H1 (cell line): ENCODE measurements around the gene ABITRAM. TPM values are rescaled to one million over a fixed set of nuclear protein-coding genes. Genes with fewer than 3 reads are reported as not detected.

ENCODE experiments used
- CTCF ChIA-PET: fragments of 300-600 bp; sonication (Branson Sonifier 250); formaldehyde crosslinking; loops from one replicate; lab custom pipeline; 2021; ENCODE audit not compliant: partially characterized antibody; lab: Charles Lee
- POLR2A ChIA-PET: fragments of 300-600 bp; sonication (Branson Sonifier 250); formaldehyde crosslinking; loops from one replicate; lab custom pipeline; 2021; ENCODE audit warnings: inconsistent platforms; ENCODE audit not compliant: partially characterized antibody; lab: Charles Lee
- DNase-seq, 2 experiments: peaks; one replicate each; pipeline versions ENCODE4 v3.0.0 to v3.0.0-alpha.2; 2010 to 2022; ENCODE audit warnings: low spot score in 2 of 2, low read depth in 1 of 2, mixed read lengths in 1 of 2
- FAIRE-seq: peaks from 2 replicates; lab custom pipeline; 2011; peaks lifted over from hg19 to GRCh38; lab: Jason Lieb, UNC
- H2AFZ ChIP-seq: 2 replicates; pipeline ENCODE4 v1.8.1; 2012; ENCODE audit warnings: low read length, inconsistent platforms
- H2AK5ac ChIP-seq: 2 replicates; pipeline ENCODE4 v1.6.1; 2013; ENCODE audit warnings: low read depth, low read length
- H2BK120ac ChIP-seq: replicated peaks from 2 replicates; pipeline ENCODE3; 2013; ENCODE audit warnings: low read depth, low read length, inconsistent platforms
- H2BK12ac ChIP-seq: 2 replicates; pipeline ENCODE4 v1.6.1; 2013; ENCODE audit warnings: low read depth, low read length
- H2BK15ac ChIP-seq: 2 replicates; pipeline ENCODE4 v1.6.1; 2013; ENCODE audit warnings: low read length
- H2BK20ac ChIP-seq: 2 replicates; pipeline ENCODE4 v1.6.1; 2013; ENCODE audit warnings: low read length
- H2BK5ac ChIP-seq: 2 replicates; pipeline ENCODE4 v1.6.1; 2013; ENCODE audit warnings: low read depth, low read length
- H3K14ac ChIP-seq: 2 replicates; pipeline ENCODE4 v1.6.1; 2013; ENCODE audit warnings: inconsistent platforms; ENCODE audit not compliant: insufficient read length
- H3K18ac ChIP-seq: 2 replicates; pipeline ENCODE4 v1.6.1; 2013; ENCODE audit warnings: low read length; ENCODE audit errors: extremely low read depth
- H3K23ac ChIP-seq: 2 replicates; pipeline ENCODE4 v1.6.1; 2013; ENCODE audit warnings: inconsistent platforms; ENCODE audit not compliant: insufficient read length
- H3K23me2 ChIP-seq: 2 replicates; pipeline ENCODE4 v1.6.1; 2013; ENCODE audit warnings: low read depth, low read length
- H3K27ac ChIP-seq: 2 replicates; pipeline ENCODE4 v1.6.1; 2011; ENCODE audit warnings: low read depth, low read length, inconsistent platforms
- H3K27me3 ChIP-seq, 4 experiments: replicated peaks in 1 of 4; 1 replicate in 1 of 4; 2 replicates in 3 of 4; pipeline versions ENCODE4 v1.6.1 to v1.8.1; 2011 to 2013; ENCODE audit warnings: low read length in 3 of 4, mild to moderate bottlenecking in 3 of 4, inconsistent platforms in 2 of 4, mixed read lengths in 2 of 4, moderate library complexity in 1 of 4; ENCODE audit not compliant: control insufficient read depth in 3 of 4, insufficient read depth in 3 of 4; ENCODE audit errors: extremely low read depth in 1 of 4
- H3K36me3 ChIP-seq, 4 experiments: 2 replicates each; pipeline versions ENCODE4 v1.6.1 to v1.8.1; 2011 to 2013; ENCODE audit warnings: mild to moderate bottlenecking in 4 of 4, low read length in 3 of 4, moderate library complexity in 2 of 4, control low read depth in 1 of 4, inconsistent platforms in 1 of 4; ENCODE audit not compliant: insufficient read depth in 4 of 4, control insufficient read depth in 2 of 4
- H3K4ac ChIP-seq: replicated peaks from 2 replicates; pipeline ENCODE3; 2013; ENCODE audit warnings: low read length, low read depth, mixed read lengths, inconsistent platforms; ENCODE audit not compliant: insufficient read length
- H3K4me1 ChIP-seq, 4 experiments: replicated peaks in 1 of 4; 1 replicate in 1 of 4; 2 replicates in 3 of 4; pipeline versions ENCODE4 v1.6.1 to v1.8.1; 2011 to 2013; ENCODE audit warnings: low read length in 3 of 4, inconsistent platforms in 2 of 4, mixed read lengths in 1 of 4; ENCODE audit not compliant: insufficient read depth in 4 of 4, control insufficient read depth in 3 of 4
- H3K4me2 ChIP-seq, 2 experiments: 2 replicates each; pipeline versions ENCODE4 v1.6.1 to v1.8.1; 2011 to 2013; ENCODE audit warnings: low read depth in 2 of 2, low read length in 2 of 2, control low read depth in 1 of 2, inconsistent platforms in 1 of 2, mild to moderate bottlenecking in 1 of 2; ENCODE audit not compliant: insufficient read depth in 1 of 2
- H3K4me3 ChIP-seq, 4 experiments: fragments of 200-600, 300-600 bp in 1 of 4; sonication (generic), shearing (Covaris generic), sonication (Bioruptor Twin) in 1 of 4; 2 replicates each; pipeline versions ENCODE4 v1.5.1 to v1.8.1; 2011 to 2016; ENCODE audit warnings: low read length in 4 of 4, low read depth in 3 of 4, control low read depth in 2 of 4, inconsistent platforms in 2 of 4, mild to moderate bottlenecking in 2 of 4, mixed read lengths in 1 of 4, moderate library complexity in 1 of 4; ENCODE audit not compliant: insufficient read depth in 2 of 4; ENCODE audit errors: extremely low read depth in 1 of 4
- H3K56ac ChIP-seq: replicated peaks from 2 replicates; pipeline ENCODE3; 2013; ENCODE audit warnings: low read depth, mild to moderate bottlenecking, mixed read lengths, low read length, inconsistent platforms; ENCODE audit not compliant: insufficient read length
- H3K79me1 ChIP-seq: 2 replicates; pipeline ENCODE4 v1.6.1; 2013; ENCODE audit warnings: low read depth, low read length, control low read depth
- H3K79me2 ChIP-seq, 2 experiments: 2 replicates each; pipeline versions ENCODE4 v1.6.1 to v1.8.1; 2012 to 2013; ENCODE audit warnings: low read length in 2 of 2, mild to moderate bottlenecking in 2 of 2, inconsistent platforms in 1 of 2; ENCODE audit not compliant: insufficient read depth in 2 of 2, control insufficient read depth in 1 of 2
- H3K9ac ChIP-seq, 4 experiments: replicated peaks in 1 of 4; 1 replicate in 1 of 4; 2 replicates in 3 of 4; pipeline versions ENCODE4 v1.6.1 to v1.8.1; 2011 to 2013; ENCODE audit warnings: low read depth in 3 of 4, low read length in 3 of 4, control low read depth in 2 of 4, mild to moderate bottlenecking in 2 of 4, moderate library complexity in 2 of 4, inconsistent platforms in 1 of 4; ENCODE audit errors: extremely low read depth in 1 of 4
- H3K9me3 ChIP-seq, 2 experiments: 2 replicates each; pipeline versions ENCODE4 v1.6.1 to v1.8.1; 2012 to 2013; ENCODE audit warnings: mild to moderate bottlenecking in 2 of 2, moderate library complexity in 2 of 2, control low read depth in 1 of 2, inconsistent platforms in 1 of 2, low read depth in 1 of 2, low read length in 1 of 2, mixed read lengths in 1 of 2; ENCODE audit not compliant: insufficient read depth in 2 of 2
- H4K20me1 ChIP-seq, 2 experiments: replicated peaks in 1 of 2; 2 replicates each; pipeline versions ENCODE3 to v1.8.1; 2011 to 2013; ENCODE audit warnings: inconsistent platforms in 2 of 2, low read length in 2 of 2, mild to moderate bottlenecking in 1 of 2; ENCODE audit not compliant: insufficient read depth in 2 of 2, control insufficient read depth in 1 of 2
- H4K5ac ChIP-seq: 2 replicates; pipeline ENCODE4 v1.6.1; 2013; ENCODE audit warnings: low read length, low read depth, mixed read lengths, inconsistent platforms; ENCODE audit not compliant: insufficient read length
- H4K8ac ChIP-seq: 2 replicates; pipeline ENCODE4 v1.8.0; 2013; ENCODE audit warnings: mild to moderate bottlenecking, moderate library complexity, low read length, inconsistent platforms; ENCODE audit not compliant: insufficient read depth; ENCODE audit errors: extremely low read depth
- H4K91ac ChIP-seq: replicated peaks from 2 replicates; pipeline ENCODE3; 2013; ENCODE audit warnings: low read length, mixed read lengths, inconsistent platforms; ENCODE audit not compliant: insufficient read length
- CBX5 ChIP-seq: fragments of 300-800, 300-1000 bp; sonication (generic); IDR thresholded peaks from 2 replicates; pipeline ENCODE4 v1.7.1; 2016; ENCODE audit warnings: antibody characterized with exemption, low read length, low read depth
- CREB1 ChIP-seq: IDR thresholded peaks from 2 replicates; pipeline ENCODE4 v1.6.1; 2012; ENCODE audit warnings: inconsistent platforms
- CTBP2 ChIP-seq: IDR thresholded peaks from 2 replicates; pipeline ENCODE4 v1.7.0; 2011; ENCODE audit warnings: borderline replicate concordance, mild to moderate bottlenecking, moderate library complexity, mixed read lengths, low read length; ENCODE audit not compliant: insufficient read depth, insufficient read length
- E2F6 ChIP-seq: IDR thresholded peaks from 2 replicates; pipeline ENCODE4 v1.6.1; 2012; ENCODE audit warnings: inconsistent platforms
- SIRT6 ChIP-seq: IDR thresholded peaks from one replicate; pipeline ENCODE4 v1.7.1; 2012; ENCODE audit warnings: low read length, inconsistent platforms
- TAF1 ChIP-seq: IDR thresholded peaks from 2 replicates; pipeline ENCODE4 v1.6.1; 2011; ENCODE audit warnings: mild to moderate bottlenecking, low read depth, low read length
- ZNF274 ChIP-seq: IDR thresholded peaks from 2 replicates; pipeline ENCODE4 v1.7.0; 2012; ENCODE audit warnings: low read length, borderline replicate concordance; ENCODE audit errors: extremely low read depth
- WGBS, 2 experiments: shearing (Covaris generic) in 1 of 2; methylation state at CpG; one replicate each; pipeline versions ENCODE4 v1.1.6 to v1.1.7; 2013 to 2015; ENCODE audit warnings: low lambda C conversion rate in 2 of 2, mixed read lengths in 2 of 2, inconsistent platforms in 1 of 2, low coverage in 1 of 2, missing lambda C conversion rate in 1 of 2; ENCODE audit not compliant: insufficient replicate concordance in 2 of 2, insufficient coverage in 1 of 2, insufficient read length in 1 of 2; ENCODE audit errors: extremely low coverage in 1 of 2, missing lambda C conversion rate in 1 of 2; 5-methylcytosine and 5-hydroxymethylcytosine counted together
- polyA plus RNA-seq, 7 experiments: library from polyadenylated mRNA; depleted of rRNA in 3 of 7; stranded (reverse) in 5 of 7; unstranded in 2 of 7; fragments of >200 nt in 5 of 7; fragments of 200-250 nt in 2 of 7; gene quantifications; 1 replicate in 5 of 7; 2 replicates in 1 of 7; 4 replicates in 1 of 7; pipeline versions ENCODE4 v1.2.1 to v1.2.3, GENCODE V29; 2011 to 2013; ENCODE audit warnings: missing spikeins in 2 of 7, mixed read lengths in 2 of 7
- total RNA-seq: library from RNA; stranded (reverse); fragmentation: NEBNext Ultra II Directional; extraction: Animal tissue kit (Norgen Biotek cat#: 25700); gene quantifications from 2 replicates; pipeline ENCODE4 v1.2.1, GENCODE V29; 2021

Gene ABITRAM
- total and polyA plus RNA-seq, 2 of the 8 experiments (the other 6 are each of a cell fraction or from before 2014, with no cell fraction given), result 8.4 to 9.0 TPM

GRCh38 chr9:108913391-108913790, 20.8 kb upstream of the ABITRAM start:
- no peak overlapping the region for H3K56ac ChIP-seq
- H3K14ac ChIP-seq, result no peak overlapping the region
- no peak overlapping the region for H2AK5ac ChIP-seq
- H3K27me3 ChIP-seq, result no peaks in the 10 kb centered on the region
- no peak overlapping the region for H4K8ac ChIP-seq
- H2AFZ ChIP-seq, result no peak overlapping the region
- no peak overlapping the region for H2BK15ac ChIP-seq
- no peak overlapping the region for H3K4me3 ChIP-seq
- no peak overlapping the region for H2BK20ac ChIP-seq
- CTCF ChIA-PET, result no interaction called here
- no peak overlapping the region for H3K18ac ChIP-seq
- no peak overlapping the region for H2BK5ac ChIP-seq
- no peaks in the 10 kb centered on the region for H3K79me1 ChIP-seq
- no peaks in the 10 kb centered on the region for H3K4me1 ChIP-seq
- DNase-seq (no peak), FAIRE-seq (no peak)
- no peak overlapping the region for H4K91ac ChIP-seq
- POLR2A ChIA-PET, result no interaction called here
- H3K23me2 ChIP-seq, result no peaks in the 10 kb centered on the region
- H3K27ac ChIP-seq, result no peak overlapping the region
- 96% methylated on average over 5 of the region's 5 CpGs; no CpG with 5 or more reads in 1 of the 2 experiments for WGBS, 2 experiments
- no peaks in the 10 kb centered on the region for H3K9me3 ChIP-seq
- no peak overlapping the region for H2BK120ac ChIP-seq
- H3K4me2 ChIP-seq, result no peak overlapping the region
- peaks cover 5 to 49% (median 24%) of the 10 kb centered on the region in 4 experiments; a peak in 7 of 8 replicates for H3K36me3 ChIP-seq
- H3K4ac ChIP-seq, result no peak overlapping the region
- no peak overlapping the region for H3K23ac ChIP-seq
- H3K9ac ChIP-seq, result no peak overlapping the region
- H2BK12ac ChIP-seq, result no peak overlapping the region
- H4K5ac ChIP-seq, result no peak overlapping the region
- no peaks in the 10 kb centered on the region for H3K79me2 ChIP-seq
- H4K20me1 ChIP-seq, result peaks cover 1 to 3% of the 10 kb centered on the region in 2 experiments
- TF ChIP-seq ZNF274 (no peak), CBX5 (no peak), CREB1 (no peak), CTBP2 (no peak), SIRT6 (no peak), E2F6 (no peak), TAF1 (no peak)
